EH (cell line): ENCODE measurements around the gene BAMBI.

Experiments used
- DNase-seq: peaks from one replicate; pipeline ENCODE4 v3.0.0-alpha.2; 2015; ENCODE audit warnings: low read depth

BAMBI gene

DNA sequence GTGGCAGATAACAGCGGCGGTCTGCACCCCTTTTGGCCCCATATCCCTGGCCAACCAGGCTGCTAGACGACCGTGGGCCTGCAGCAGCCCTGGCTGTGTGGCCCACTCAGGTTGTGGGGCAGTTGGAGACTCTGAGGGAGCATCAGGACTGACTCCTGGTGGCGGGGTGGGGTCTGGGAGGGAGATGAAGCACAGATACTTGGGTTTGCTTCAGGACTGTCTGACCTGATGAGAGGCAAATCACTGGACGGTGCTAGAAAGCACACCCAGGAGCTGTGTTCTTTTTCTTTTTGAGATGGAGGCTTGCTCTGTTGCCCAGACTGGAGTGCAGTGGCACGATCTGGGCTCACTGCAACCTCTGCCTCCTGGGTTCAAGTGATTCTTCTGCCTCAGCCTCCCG is 28.2 kb downstream of the BAMBI start:
- DNase-seq, result no peak

GRCh38 chr10:28709001-28709710 is 31.8 kb downstream of the BAMBI start:
- no peak for DNase-seq

- DNase-seq, result no peak
These were observed 33.0 kb downstream of the BAMBI start for GRCh38 chr10:28710202-28710886.

GRCh38 chr10:28711041-28711440 is 33.7 kb downstream of the BAMBI start:
- DNase-seq, result no peak

- no peak for DNase-seq
These were observed 34.5 kb downstream of the BAMBI start for GRCh38 chr10:28711776-28712175.

- DNase-seq, result no peak
These were observed 36.5 kb downstream of the BAMBI start for GRCh38 chr10:28713626-28714352.

DNA sequence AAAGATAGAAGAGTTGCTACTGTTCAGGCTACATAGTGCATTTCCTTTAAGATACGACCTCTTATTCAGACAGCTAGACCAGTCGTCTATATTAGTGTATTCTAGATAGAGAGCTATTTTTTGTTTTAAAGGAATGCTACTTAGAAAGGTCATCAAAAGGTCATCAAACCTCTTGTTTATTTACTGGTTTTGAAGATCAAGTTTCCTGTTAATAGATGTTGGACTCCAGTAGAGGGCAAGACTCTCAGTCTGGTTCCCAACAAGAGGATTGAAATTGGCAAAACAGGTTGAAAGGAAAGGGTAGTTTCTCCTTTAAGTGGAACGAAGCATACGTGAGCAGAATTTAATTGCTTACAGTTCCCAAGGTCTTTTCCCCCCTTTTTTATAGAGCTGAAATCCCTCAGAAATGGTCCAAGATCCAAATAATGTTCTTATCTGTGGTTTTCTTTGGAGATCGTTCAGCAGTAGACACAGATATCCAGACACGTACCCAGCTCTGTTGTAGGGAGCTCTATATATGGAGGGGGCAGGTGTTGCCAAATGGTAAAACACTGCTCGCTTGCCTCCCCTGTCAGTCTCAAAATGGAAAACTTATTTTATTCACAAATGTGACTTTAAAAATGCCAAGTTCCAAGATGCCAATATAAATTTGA is 37.2 kb downstream of the BAMBI start:
- DNase-seq, result peak; percentile 16

DNA sequence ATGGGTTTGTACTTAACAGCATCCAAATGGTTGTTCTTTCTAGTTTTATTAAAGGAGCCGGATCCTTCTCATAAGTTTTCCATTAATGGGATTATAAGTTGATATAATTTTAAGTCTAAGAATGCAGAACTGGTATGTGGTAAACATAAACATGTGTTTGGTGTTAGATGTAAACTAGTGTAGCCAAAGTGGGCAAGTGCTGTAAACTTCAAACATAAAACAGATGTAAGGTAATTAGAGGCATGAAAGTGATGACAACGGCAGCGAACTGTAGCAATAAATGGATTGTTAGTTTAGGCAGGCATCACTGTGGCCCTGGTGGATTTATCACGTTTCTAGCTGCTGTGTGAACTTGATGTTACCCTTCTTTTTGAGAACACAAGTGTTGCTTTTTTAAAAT is 37.9 kb downstream of the BAMBI start:
- no peak for DNase-seq

- DNase-seq, result no peak
These were observed 38.4 kb downstream of the BAMBI start for GRCh38 chr10:28715757-28716156.

- DNase-seq, result peak; percentile 18
These were observed 39.4 kb downstream of the BAMBI start for GRCh38 chr10:28716748-28717147.

DNA sequence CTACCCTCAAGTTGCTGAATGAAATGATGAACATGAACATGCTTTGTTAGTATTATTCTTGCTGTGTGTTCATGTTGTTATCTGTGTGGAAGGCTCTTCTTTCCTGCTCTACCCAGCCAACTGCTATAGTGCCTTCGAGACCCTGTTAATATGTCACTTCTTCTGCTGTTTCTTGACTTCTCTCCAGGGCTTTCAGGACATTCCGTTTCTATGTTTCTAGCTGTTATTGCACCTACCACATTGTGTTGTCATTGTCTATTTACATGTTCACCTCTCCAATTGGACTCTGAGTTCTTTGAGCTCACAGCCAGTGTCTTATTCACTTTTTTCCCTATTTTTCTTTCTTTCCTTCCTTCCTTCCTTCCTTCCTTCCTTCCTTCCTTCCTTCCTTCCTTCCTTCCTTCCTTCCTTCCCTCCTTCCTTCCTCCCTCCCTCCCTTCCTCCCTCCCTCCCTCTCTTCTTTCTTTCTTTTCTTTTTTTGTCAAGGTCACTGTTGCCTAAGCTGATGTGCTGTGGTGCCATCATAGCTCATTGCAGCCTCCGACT is 40.4 kb downstream of the BAMBI start:
- no peak for DNase-seq

DNA sequence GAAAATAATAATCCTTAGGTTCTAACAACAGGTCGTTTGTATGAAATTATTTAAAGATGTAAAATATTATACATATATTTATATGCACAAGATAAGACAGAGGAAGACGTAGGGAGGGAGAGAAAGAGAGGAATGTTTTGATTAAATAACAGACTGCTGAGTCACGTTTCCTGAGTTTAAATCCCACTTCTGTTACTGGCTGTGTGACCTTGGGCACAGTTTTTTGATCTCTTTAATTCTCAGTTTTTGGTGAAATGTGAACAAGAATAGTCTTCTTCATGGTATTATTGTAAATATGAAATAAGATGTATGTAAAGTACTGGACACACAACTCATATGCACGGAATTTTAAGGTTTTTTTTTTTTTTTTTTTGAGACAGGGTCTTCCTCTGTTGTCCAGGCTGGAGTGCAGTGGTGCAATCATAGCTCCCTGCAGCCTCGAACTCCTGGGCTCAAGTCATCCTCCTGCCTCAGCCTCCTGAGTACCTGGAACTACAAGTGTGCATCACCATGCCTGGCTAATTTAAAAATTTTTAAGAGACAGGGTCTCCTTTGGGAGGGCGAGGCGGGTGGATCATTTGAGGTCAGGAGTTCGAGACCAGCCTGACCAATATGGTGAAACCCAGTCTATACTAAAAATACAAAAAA is 42.6 kb downstream of the BAMBI start:
- peak; percentile 71 for DNase-seq

GRCh38 chr10:28721318-28721951 is 44.1 kb downstream of the BAMBI start:
- DNase-seq, result no peak

DNA sequence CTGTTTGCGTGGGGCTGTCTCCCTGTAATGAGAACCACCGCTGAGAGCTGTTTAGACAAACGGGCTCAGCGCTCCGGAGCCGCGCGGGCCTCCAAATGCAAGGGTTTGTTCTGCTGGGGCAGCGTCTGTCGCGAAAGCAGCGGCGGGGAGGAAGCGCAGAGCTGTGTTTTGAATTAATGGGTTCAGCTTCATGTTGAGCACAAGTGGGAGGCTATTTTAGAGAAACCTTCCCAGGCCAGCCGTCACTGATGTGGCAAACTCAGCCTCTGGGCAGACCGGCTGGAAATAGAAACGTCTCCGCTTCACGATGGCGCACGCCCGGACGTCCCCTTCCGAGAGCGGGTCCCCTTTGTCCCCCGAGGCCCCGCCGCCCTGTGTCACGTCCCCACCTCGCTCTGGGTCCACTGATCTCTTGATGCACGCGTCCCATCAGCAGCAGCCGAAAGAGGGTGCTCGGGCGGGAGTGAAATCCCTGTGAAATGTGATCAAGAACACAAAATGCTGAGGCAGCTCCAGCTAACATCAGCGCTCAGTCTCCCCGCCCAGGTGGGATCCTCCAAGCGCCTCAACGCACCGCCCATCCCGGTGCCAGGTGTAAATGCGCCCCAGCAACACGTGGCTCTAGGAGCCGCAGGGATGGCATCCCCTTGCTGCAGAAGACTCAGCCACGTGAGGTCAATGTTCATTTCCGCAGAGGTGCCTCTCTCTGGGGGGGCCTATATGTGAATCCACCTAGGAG is 44.9 kb downstream of the BAMBI start:
- DNase-seq, result peak; percentile 61

GRCh38 chr10:28728366-28728765 is 51.0 kb downstream of the BAMBI start:
- no peak for DNase-seq

GRCh38 chr10:28730031-28730778 is 52.9 kb downstream of the BAMBI start:
- peak; percentile 18 for DNase-seq

GRCh38 chr10:28732091-28732490 is 54.8 kb downstream of the BAMBI start:
- no peak for DNase-seq
